T-helper 22 cell (primary cell): ENCODE results near the gene ZFHX2.

Experiments
- DNase-seq: peaks from one replicate; pipeline ENCODE4 v3.0.0-alpha.2; 2020; ENCODE audit warnings: low read depth

ZFHX2 gene

GRCh38 chr14:23518709-23519108, 32.9 kb downstream of the ZFHX2 start:
- no peak for DNase-seq

DNA sequence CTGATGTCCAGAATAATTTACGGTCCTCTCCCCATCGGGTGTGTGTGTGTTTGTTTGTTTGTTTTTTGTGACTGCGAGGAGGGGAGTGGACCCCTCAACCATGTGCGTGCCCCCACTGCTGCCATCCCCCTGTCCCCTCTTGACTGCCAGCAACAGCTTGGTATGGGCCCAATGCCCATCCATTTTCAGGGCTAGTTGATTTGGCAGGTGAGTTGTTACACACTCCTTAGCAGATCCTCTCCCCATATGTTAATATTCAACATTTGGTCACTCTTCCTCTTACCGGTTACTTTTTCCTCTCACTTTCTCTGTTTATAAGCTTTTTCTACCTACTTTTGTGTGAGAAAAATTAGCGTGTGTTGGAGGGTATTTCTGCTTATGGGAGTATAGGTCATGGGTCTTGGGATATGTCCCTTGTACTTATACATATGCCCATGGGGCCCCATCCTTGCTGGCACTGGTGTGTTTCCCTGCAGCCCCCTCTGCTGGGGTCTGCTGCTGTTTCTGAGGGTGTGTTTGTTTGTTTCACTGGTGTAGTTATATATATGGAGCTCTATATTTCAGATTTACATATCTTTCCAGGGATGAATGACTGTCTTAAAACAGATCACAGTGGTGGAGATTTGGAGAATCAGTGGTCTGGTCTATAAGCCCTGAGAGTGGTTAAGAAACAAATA, 33.8 kb downstream of the ZFHX2 start:
- no peak for DNase-seq

DNA sequence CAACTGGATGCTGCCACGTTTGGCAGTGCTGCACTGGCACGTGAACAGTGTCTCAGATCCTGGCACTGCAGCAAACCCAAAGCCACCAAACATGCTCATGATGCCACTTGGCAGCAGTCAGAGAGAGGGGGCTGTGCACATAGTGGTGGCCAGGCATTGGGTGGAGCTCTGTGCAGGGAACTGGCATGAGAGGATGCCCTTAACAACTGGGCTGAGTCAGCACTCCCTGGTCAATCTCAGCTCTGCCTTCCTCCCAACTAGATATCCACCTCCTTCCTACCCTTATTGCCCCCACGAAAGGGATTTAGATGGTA, 37.0 kb downstream of the ZFHX2 start:
- DNase-seq = no peak

GRCh38 chr14:23513818-23514643, 37.5 kb downstream of the ZFHX2 start:
- no peak for DNase-seq

GRCh38 chr14:23513005-23513817, 38.4 kb downstream of the ZFHX2 start:
- no peak for DNase-seq

DNA sequence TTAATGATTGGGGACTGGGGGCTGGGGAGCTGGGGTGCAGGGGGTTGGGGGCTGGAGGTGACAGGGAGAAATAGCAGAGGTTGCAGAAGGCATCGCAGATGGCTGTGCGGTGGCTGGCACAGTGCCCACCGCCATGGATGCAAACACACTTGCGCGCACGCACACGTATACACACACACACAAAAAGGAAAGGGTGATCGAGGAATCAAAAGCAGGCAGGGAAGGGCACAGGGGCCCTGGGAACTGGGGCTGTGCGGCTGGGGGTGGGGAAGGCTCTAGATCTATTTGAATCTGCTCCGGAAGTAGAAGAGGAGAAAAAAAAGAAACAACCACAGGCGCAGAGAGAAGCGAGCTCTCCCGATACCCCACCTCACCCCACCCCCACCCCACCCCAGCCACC, 39.4 kb downstream of the ZFHX2 start:
- DNase-seq = no peak

DNA sequence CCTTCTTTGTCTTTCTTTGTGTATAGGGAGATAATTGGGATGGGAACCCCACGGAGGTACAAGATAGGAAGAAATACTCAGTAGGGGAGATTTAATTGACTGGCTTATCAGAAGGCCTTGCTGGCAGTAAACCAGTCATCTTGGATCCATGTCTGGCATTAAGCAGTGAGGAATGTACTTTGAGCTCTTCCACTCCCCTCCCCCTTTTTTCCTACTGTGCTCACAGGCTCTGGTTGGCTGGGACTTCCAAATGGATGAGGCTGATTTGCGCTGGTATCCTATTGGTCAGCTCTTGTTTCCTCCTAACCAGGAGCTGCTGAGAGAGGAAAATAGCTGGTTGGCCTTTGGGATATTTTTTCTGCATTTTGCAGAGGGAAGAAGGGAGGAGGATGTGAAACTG, 57.3 kb downstream of the ZFHX2 start:
- no peak for DNase-seq

DNA sequence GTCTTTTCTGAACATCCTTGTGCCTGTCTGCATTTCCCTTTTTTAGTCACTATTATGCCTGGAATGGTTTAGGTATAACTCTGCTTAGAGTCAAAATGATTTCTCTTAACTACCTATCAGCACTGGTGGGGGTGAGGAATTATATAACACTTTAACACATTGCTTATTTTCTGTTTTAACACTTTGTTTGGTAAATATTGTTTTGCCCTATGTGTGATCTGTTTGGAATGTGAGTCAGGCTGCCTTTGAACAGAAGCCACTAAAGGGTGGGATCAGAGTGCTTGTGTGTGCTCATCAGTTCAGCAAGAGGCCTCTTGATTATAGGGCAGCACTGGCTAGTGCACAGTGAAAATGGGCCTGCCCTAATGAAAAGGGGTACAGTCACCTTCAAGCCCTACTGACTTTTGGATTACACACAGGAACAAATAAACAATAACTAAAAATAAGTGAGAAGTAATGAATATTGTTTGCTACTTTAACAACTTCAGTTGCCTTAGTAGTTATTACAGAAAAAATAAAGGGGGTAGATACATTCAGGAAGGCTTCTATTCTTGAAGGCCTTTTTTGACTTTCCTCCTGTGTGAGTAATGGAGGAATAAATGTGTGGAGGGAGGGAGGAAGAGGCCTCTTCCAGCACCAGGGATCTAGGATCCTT, 58.8 kb downstream of the ZFHX2 start:
- no peak for DNase-seq

DNA sequence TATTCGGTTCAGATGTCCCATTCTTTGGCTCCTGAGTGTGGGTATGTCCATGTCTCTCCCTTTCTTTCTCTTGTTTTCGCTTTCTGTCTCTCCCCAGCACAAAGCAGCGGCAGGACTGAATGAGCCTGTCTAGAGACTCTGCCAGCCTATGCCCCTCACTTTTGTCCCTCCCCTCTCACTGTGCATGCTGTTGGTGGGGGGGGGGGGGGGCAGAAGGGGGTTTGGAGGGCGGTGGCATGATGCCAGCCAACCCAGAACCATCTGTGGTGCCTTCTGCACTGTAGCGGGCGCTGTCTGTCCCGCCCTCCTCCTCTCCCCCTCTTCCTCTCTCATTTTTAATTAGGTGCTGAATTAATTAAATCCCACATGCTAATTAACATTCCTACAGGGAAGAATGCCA, 64.3 kb downstream of the ZFHX2 start:
- no peak for DNase-seq

- DNase-seq = no peak
Measured at GRCh38 chr14:23486036-23486435, 65.5 kb downstream of the ZFHX2 start.

- DNase-seq = no peak
Measured at GRCh38 chr14:23485326-23485725, 66.2 kb downstream of the ZFHX2 start.

DNA sequence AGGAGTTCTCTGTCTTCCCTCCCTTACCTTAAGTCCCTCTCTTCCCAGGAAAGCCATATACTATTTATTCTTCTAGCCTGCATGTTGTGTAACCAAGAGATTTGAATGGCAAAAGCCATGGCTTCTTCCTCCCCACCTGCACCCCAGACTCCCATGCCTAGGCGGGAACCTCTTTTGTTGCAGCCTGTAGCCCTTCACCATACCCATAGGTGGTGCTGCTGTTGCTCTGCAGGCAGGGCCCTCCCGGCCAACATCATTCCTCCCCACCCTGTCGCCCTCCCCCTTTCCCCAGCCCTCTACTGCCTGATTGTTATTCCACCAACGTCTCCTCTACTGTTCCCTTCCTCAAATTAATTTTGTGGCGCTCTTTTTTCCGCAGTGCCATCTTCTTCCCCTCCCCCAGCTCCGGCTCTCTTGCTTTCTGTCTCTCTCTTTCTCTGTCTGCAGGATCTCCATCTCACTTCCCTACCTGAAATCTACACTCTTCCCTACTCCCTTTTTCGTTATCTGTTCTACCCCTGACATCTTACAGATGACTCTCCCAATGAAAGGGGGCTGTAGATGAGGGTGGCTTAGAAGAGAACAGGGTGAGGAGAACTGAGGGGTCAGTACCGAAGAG, 68.2 kb downstream of the ZFHX2 start:
- no peak for DNase-seq

GRCh38 chr14:23482823-23483148, 68.8 kb downstream of the ZFHX2 start:
- no peak for DNase-seq

- DNase-seq = no peak
Measured at GRCh38 chr14:23481979-23482822, 69.4 kb downstream of the ZFHX2 start.

DNA sequence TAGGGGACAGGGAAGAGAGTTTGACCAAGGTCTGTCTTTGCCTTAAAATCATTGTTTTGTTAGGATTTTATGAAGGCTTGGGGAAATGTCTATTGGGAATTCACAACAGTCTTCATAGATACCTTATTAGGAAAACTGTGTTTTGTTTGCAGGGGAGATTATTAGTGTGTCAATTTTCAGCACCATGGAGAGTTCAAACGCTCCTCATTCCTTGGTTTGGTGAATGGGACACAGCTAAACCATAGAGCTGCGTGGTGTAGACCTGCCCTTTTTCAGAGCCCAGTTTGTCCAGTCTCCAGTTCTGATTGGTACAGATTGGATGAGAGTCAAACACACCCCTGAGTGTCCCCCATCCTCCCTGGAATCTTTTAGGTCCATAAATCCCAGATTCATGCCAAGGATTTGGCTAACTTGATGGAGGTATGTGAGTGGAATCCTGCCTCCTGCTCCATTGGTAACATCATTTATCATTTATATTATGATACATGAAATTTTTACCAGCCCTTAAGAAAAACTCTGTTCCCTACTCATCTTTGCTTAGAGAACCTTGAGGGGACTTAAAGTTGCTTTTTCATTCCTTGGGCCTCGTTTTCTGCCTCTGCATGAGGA, 70.1 kb downstream of the ZFHX2 start:
- DNase-seq = no peak

DNA sequence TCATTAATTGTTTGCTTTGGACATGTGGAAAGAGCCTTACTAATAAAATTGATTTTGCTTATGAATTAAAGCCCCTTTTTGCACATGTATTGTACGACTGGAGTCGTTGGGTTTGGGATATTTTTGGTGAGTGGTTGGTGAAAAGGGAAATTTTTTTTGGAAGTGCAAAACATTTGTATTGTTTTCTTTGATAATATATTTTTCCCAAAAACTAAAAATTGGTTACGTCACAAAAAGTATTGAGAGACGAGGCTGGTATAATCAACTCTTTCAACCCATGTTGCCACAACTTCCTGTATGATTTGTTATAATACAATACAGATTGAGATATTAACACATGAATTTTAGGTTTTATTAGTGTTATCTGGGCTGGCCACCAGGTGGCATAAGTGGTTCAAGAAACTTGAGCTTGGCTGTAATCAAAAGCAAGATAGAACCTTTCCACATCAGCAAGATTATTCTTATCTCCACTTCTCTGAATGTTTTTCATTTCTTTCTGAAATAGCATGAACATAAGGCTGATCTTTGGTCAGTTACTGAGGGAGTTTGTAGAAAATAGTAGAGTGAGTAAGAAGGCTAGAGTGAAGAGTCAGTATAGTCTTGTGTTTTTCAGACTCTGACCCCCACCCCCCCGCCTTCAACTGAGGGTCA, 73.3 kb downstream of the ZFHX2 start:
- peak; percentile 24 for DNase-seq

DNA sequence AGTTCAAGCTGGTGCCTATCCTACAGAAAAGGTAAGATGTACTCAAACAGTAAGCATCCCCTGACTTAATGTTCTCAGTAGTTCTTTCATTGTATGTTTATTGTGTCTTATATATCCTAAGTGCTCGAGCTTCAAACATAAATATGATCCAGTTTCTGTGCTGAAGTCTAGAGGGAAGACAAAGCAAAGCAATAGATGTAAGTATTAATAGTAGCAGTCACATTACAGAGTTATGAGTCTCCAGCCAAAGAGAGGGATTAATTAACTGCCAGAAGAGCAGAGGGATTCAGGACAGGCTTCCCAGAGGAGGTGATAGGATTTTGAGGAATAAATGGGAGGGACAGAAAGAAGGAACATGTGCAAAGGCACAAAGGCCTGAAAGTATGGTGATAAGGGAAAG, 80.6 kb downstream of the ZFHX2 start:
- DNase-seq = no peak
